Stomach (tissue), 9 donors: ENCODE data around the gene ADORA1. TPM values are rescaled to one million over a fixed set of nuclear protein-coding genes. Genes with fewer than 3 reads are reported as not detected.

Experiments
- DNase-seq, 2 donors: peaks; one replicate each; pipeline versions ENCODE4 v3.0.0 to v3.0.0-alpha.2; 2013 to 2019
- H3K27ac ChIP-seq, 5 donors: fragments of 200-600 bp in 4 of 5; sonication (generic) in 4 of 5; one replicate each; pipeline ENCODE4 v1.5.1; 2013 to 2019; ENCODE audit warnings: mild to moderate bottlenecking in 1 of 5, moderate library complexity in 1 of 5
- H3K27me3 ChIP-seq, 3 donors: fragments of 200-600 bp; sonication (generic); one replicate each; pipeline ENCODE4 v1.5.1; 2017 to 2019; ENCODE audit warnings: mixed run types in 1 of 3
- H3K36me3 ChIP-seq, 4 donors: fragments of 200-600 bp; sonication (generic); 1 replicate in 3 of 4; 2 replicates in 1 of 4; pipeline ENCODE4 v1.5.1; 2016 to 2019
- H3K4me1 ChIP-seq, 4 donors: fragments of 200-600 bp; sonication (generic); one replicate each; pipeline ENCODE4 v1.5.1; 2016 to 2019
- H3K4me3 ChIP-seq, 4 donors: fragments of 200-600 bp; sonication (generic) in 3 of 4; one replicate each; pipeline ENCODE4 v1.5.1; 2016 to 2019; ENCODE audit warnings: mild to moderate bottlenecking in 1 of 4
- H3K9me3 ChIP-seq, 4 donors: fragments of 200-600 bp; sonication (generic); one replicate each; pipeline ENCODE4 v1.5.1; 2016 to 2019
- CTCF ChIP-seq, 7 experiments: fragments of 450-650 bp in 4 of 7; fragments of 200-600 bp in 3 of 7; sonication (generic) in 3 of 7; IDR thresholded peaks; one replicate each; pipeline ENCODE4 v1.5.1; 2016 to 2019; ENCODE audit warnings: antibody characterized with exemption in 7 of 7, control low read depth in 2 of 7, mild to moderate bottlenecking in 1 of 7
- EP300 ChIP-seq: sonication (generic); formaldehyde crosslinking; IDR thresholded peaks from one replicate; pipeline ENCODE4 v1.6.1; 2017; ENCODE audit warnings: antibody characterized with exemption
- POLR2A ChIP-seq, 4 donors: fragments of 450-650 bp; IDR thresholded peaks; one replicate each; pipeline ENCODE4 v1.6.1; 2016; ENCODE audit warnings: antibody characterized with exemption in 4 of 4, control low read depth in 2 of 4, mild to moderate bottlenecking in 1 of 4, moderate library complexity in 1 of 4
- POLR2AphosphoS5 ChIP-seq, 3 donors: sonication (generic); formaldehyde crosslinking; IDR thresholded peaks; one replicate each; pipeline ENCODE4 v1.6.1; 2016; ENCODE audit warnings: antibody characterized with exemption in 3 of 3
- WGBS, 5 donors: extraction: QIAGEN DNeasy Blood & Tissue Kit in 3 of 5; methylation state at CpG; one replicate each; pipeline versions ENCODE4 v1.1.5 to v1.1.7; 2013 to 2018; 5-methylcytosine and 5-hydroxymethylcytosine counted together
- intact Hi-C: fragments of 100-400 bp; cut with DNase I; formaldehyde crosslinking; loops from one replicate; pipeline ENCODE4 v1.15.1; 2023; ENCODE audit warnings: low total_unique reads
- polyA plus RNA-seq, 3 donors: library from polyadenylated mRNA; stranded (reverse); fragments of 200-250 nt; gene quantifications; one replicate each; pipeline ENCODE4 v1.2.3, GENCODE V29; 2013
- total RNA-seq, 5 donors: library from RNA; depleted of rRNA; stranded (reverse); fragments of >200 nt; gene quantifications; one replicate each; pipeline versions ENCODE4 v1.1.0 to v1.2.3, GENCODE V29; 2014 to 2016
- donor health status: healthy with polysubstance abuse.
- donor health status: Bipolar disorder and iron deficiency.
- donor health status: healthy.

Gene ADORA1
- total and polyA plus RNA-seq, 8 donors, result 0.18 to 4.2 (median 2.1) TPM; not detected in 2

- Histone ChIP-seq H3K4me1 (peaks cover 0 to 13% (median 5%) of the 10 kb centered on the region in 4 donors), H3K36me3 (no peaks in the 10 kb centered on the region), H3K27ac (no peak overlapping the region), H3K9me3 (no peaks in the 10 kb centered on the region), H3K4me3 (no peak overlapping the region), H3K27me3 (no peaks in the 10 kb centered on the region)
- intact Hi-C loops, result no loop called here
- no peak for TF ChIP-seq POLR2AphosphoS5 (IDR thresholded peaks at IDR 0.05)
- no peak for TF ChIP-seq CTCF (IDR thresholded peaks at IDR 0.05)
- TF ChIP-seq POLR2A (IDR thresholded peaks at IDR 0.05), result no peak
- no peak for TF ChIP-seq EP300
- 74 to 91% (median 90%) methylated on average over 8 of the region's 8 CpGs for WGBS, 5 donors
- DNase-seq, result no peak
These were observed 12.5 kb downstream of the ADORA1 start for GRCh38 chr1:203139976-203140475.

DNA sequence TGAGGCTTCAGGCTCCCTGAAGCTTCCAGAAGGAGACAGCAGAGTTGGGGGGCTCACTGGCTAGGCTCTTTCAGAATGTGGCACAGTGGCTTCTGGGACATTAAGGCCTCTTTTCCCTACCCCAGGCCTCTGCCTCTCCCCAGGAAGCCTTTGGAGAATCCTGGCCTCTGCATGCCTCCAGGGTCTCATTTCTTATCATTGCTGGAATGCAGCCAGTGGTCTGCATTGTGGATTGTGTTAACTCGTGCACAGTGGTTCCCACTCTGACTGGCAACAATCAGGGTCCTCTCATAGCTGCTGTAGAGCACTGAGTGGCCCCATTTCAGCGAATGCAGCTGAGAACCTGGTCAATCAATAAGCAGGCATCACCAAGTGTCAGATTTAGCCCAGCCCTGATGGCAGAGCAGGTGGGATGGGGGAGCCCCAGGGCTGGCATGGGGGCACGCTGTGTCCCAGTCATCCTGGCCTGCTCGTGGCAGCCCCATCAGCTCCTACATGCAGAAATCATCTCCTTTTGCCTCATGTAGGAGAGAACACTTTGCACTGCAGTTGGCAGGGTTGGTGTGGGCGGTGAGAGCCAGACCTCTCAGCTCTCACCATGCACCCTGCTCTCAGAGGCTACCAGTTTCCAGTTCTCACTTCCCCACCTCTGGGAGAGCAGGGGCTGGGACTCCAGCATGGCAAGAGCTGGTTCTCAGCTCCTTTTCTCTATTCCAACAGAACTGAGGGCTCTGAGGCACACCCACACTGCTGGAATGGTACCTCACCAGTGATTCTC is 13.4 kb downstream of the ADORA1 start:
- H3K4me1 ChIP-seq, result peaks cover 0 to 6% (median 3%) of the 10 kb centered on the region in 4 donors
- no peak overlapping the region for H3K27ac ChIP-seq
- intact Hi-C loops, result no loop called here
- H3K4me3 ChIP-seq, result no peak overlapping the region
- 68 to 82% (median 79%) methylated on average over 4 to 5 of the region's 5 CpGs for WGBS, 5 donors
- H3K27me3 ChIP-seq, result no peaks in the 10 kb centered on the region
- TF ChIP-seq CTCF (IDR thresholded peaks at IDR 0.05), result no peak
- no peak for TF ChIP-seq POLR2A (IDR thresholded peaks at IDR 0.05)
- TF ChIP-seq EP300, result no peak
- no peaks in the 10 kb centered on the region for H3K36me3 ChIP-seq
- no peaks in the 10 kb centered on the region for H3K9me3 ChIP-seq
- peak in 1 of 2 donors; percentile 45 for DNase-seq

GRCh38 chr1:203142124-203142523 is 14.6 kb downstream of the ADORA1 start:
- no peak for DNase-seq
- Histone ChIP-seq H3K36me3 (no peaks in the 10 kb centered on the region), H3K9me3 (no peaks in the 10 kb centered on the region), H3K27ac (no peak overlapping the region), H3K27me3 (no peaks in the 10 kb centered on the region), H3K4me1 (no peaks in the 10 kb centered on the region), H3K4me3 (no peak overlapping the region)
- intact Hi-C loops, result no loop called here
- TF ChIP-seq CTCF (IDR thresholded peaks at IDR 0.05) (no peak), POLR2AphosphoS5 (IDR thresholded peaks at IDR 0.05) (no peak), POLR2A (IDR thresholded peaks at IDR 0.05) (no peak), EP300 (no peak)
- 86 to 92% (median 87%) methylated on average over 6 of the region's 6 CpGs for WGBS, 5 donors

DNA sequence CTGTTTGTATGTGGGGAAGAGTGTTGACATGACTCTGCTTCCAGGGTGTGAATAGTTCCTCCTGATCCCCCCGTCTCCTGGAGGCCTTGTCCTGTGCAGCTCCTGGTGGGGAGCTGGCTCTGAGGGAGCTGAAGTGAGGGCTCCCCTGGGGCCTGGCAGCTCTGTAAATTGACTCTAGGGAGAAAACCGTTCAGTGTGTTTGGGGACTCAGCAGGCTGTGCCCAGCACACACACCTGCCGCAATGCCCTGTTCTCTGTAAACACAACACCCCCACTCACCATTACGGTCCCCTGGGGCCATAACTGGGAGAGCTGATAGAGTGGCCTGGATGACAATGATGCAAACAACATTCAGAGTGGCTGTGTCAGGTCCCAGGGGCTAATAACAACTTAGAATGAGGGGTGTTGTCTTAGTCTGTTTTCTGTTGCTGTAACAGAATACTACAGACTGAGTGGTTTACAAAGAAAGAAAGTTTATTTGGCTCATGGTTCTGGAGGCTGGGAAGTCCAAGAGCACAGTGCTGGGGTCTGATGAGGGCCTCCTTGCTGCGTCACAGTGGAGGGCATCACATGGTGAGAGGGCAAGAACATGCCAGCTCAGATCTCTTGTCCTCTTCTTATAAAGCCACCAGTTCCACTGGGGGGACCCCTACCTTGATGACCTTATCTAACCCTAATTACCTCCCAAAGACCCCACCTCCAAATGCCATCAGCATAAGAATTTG is 15.3 kb downstream of the ADORA1 start:
- DNase-seq, result no peak
- Histone ChIP-seq H3K36me3 (no peaks in the 10 kb centered on the region), H3K4me3 (no peak overlapping the region), H3K27ac (no peak overlapping the region), H3K27me3 (no peaks in the 10 kb centered on the region), H3K4me1 (no peaks in the 10 kb centered on the region), H3K9me3 (no peaks in the 10 kb centered on the region)
- 77 to 88% (median 84%) methylated on average over 4 to 5 of the region's 5 CpGs for WGBS, 5 donors
- intact Hi-C loops, result no loop called here
- TF ChIP-seq EP300 (no peak), CTCF (IDR thresholded peaks at IDR 0.05) (no peak), POLR2AphosphoS5 (IDR thresholded peaks at IDR 0.05) (no peak), POLR2A (IDR thresholded peaks at IDR 0.05) (no peak)
